Brain microvascular endothelial cell (primary cell): ENCODE results near the gene FAS.

Source experiments
- DNase-seq: peaks from one replicate; pipeline ENCODE4 v3.0.0-alpha.2; 2020
- H3K27ac ChIP-seq: fragments of 250-450 bp; sonication (Bioruptor Pico); 2 replicates; pipeline ENCODE4 v1.5.1; 2020; ENCODE audit warnings: mild to moderate bottlenecking, moderate library complexity
- H3K27me3 ChIP-seq: fragments of 250-450 bp; sonication (Bioruptor Pico); replicated peaks from 2 replicates; pipeline ENCODE4 v1.5.1; 2020; ENCODE audit warnings: mild to moderate bottlenecking
- H3K36me3 ChIP-seq: fragments of 250-450 bp; sonication (Bioruptor Pico); replicated peaks from 2 replicates; pipeline ENCODE4 v1.5.1; 2020; ENCODE audit warnings: mild to moderate bottlenecking
- H3K4me3 ChIP-seq: 2 replicates; pipeline ENCODE4 v1.5.1; 2011; ENCODE audit warnings: low read depth, mild to moderate bottlenecking, control low read depth, low read length, moderate library complexity
- in situ Hi-C: cut with HindIII; loops from 2 replicates; pipeline ENCODE4 v1.10.0; 2017; ENCODE audit warnings: low sequenced_read_pairs, low pct_ligation_motif_present
- TF ChIP-seq, protein P1 (sequence below): IDR thresholded peaks from 2 replicates; pipeline ENCODE4 v1.5.1; 2011; ENCODE audit warnings: low read depth, mild to moderate bottlenecking, moderate library complexity, low read length, control low read depth, inconsistent platforms; ENCODE audit errors: missing control alignments

FAS gene

DNA sequence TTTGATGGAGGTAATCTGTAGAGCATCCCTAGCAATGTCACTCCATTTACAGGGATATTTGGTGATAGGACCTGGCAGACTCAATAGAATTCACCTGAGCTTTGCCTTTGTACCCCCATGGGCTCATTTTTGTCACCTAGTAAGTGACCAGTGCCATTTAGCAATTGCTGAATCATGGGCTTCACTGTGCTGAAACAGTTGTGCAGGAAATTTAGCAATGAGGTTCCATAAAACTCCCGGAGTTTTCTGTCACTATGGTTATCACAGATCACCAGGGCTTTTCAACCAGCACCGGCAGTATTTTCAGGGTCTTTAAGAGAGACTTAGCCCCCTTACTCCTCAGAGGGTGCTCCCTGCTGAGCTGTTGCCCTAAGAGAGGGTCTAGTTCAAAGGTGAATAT, 40.2 kb downstream of the FAS start:
- no peak for DNase-seq
- Histone ChIP-seq H3K27ac (no peak overlapping the region), H3K27me3 (no peaks in the 10 kb centered on the region), H3K36me3 (no peaks in the 10 kb centered on the region), H3K4me3 (no peak overlapping the region)
- in situ Hi-C loops = no loop called here
- TF ChIP-seq, protein P1, sequence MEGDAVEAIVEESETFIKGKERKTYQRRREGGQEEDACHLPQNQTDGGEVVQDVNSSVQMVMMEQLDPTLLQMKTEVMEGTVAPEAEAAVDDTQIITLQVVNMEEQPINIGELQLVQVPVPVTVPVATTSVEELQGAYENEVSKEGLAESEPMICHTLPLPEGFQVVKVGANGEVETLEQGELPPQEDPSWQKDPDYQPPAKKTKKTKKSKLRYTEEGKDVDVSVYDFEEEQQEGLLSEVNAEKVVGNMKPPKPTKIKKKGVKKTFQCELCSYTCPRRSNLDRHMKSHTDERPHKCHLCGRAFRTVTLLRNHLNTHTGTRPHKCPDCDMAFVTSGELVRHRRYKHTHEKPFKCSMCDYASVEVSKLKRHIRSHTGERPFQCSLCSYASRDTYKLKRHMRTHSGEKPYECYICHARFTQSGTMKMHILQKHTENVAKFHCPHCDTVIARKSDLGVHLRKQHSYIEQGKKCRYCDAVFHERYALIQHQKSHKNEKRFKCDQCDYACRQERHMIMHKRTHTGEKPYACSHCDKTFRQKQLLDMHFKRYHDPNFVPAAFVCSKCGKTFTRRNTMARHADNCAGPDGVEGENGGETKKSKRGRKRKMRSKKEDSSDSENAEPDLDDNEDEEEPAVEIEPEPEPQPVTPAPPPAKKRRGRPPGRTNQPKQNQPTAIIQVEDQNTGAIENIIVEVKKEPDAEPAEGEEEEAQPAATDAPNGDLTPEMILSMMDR = no peak

DNA sequence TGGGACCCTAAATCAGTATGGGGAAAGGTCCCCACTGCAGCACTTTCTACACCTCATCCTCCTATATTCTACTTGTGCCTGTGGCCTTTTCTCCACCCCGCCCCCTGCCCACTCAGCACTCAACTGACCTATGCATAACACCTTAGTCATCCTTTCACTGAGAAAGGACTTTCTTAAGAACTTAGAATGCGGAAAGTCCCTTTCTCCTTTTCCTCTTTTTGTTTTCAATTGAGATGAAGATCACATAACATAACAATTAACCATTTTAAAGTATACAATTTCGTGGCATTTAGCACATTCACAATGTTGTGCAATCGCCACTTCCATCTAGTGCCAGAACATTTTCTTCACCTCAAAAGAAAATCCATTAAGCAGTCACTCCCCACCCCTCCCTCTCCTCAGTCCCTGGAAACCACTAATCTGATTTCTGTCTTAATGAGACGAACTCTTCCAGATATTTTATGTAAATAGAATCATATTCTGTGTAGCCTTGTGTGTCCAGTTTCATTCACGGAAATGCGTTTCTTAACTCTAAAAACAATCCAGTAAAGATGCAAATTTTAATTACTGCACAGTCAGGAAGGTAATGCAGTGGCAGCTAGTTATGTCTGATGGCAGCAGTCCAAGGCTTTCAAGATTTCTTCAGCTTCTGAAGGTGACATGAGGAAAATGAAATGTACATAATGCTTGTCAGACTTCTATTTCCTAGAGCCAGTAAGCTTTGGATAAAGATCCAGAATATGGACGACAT, 41.7 kb downstream of the FAS start:
- in situ Hi-C loops = no loop called here
- Histone ChIP-seq H3K27me3 (no peaks in the 10 kb centered on the region), H3K4me3 (no peak overlapping the region), H3K36me3 (no peaks in the 10 kb centered on the region), H3K27ac (peak overlapping the region; percentile 1)
- TF ChIP-seq, protein P1 = no peak
- DNase-seq = peak; percentile 65

DNA sequence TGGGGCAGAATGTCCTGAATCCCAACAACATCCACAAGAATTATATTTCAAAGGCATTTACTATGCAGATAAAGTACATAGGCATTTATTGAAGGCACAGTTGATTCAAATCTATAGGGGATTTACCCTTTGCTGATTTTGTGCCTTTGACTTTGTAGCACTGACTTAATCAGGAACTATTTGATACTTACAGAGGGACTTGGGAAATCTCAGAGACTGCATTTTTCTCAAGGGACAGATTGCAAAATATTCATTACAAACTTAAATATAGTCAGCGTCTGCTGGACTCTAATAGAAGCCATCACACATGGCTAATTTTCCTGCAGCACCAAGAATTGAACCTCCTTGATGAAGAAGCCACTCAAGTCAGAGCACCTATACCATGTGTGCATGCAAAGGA, 44.9 kb downstream of the FAS start:
- Histone ChIP-seq H3K4me3 (no peak overlapping the region), H3K27ac (no peak overlapping the region), H3K36me3 (no peaks in the 10 kb centered on the region), H3K27me3 (no peaks in the 10 kb centered on the region)
- TF ChIP-seq, protein P1 = no peak
- DNase-seq = no peak
- in situ Hi-C loops = no loop called here

DNA sequence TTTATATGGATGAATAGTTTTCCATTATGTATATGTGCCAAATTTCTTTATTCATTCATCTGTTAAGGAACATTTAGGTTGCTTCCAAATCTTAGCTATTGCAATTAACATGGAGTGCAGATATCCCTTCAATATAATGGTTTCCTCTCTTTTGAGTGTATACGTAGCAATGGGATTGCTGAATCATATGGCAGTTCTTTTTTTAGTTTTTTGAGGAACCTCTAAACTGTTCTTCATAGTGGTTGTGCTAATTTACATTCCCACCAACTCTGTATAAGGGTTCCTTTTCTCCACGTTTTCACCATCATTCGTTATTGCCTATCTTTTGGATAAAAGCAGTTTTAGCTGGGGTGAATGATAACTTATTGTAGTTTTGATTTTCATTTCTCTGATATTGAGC, 46.5 kb downstream of the FAS start:
- in situ Hi-C loops = no loop called here
- DNase-seq = no peak
- Histone ChIP-seq H3K36me3 (no peaks in the 10 kb centered on the region), H3K27ac (no peak overlapping the region), H3K4me3 (no peak overlapping the region), H3K27me3 (no peaks in the 10 kb centered on the region)
- TF ChIP-seq, protein P1 = no peak

DNA sequence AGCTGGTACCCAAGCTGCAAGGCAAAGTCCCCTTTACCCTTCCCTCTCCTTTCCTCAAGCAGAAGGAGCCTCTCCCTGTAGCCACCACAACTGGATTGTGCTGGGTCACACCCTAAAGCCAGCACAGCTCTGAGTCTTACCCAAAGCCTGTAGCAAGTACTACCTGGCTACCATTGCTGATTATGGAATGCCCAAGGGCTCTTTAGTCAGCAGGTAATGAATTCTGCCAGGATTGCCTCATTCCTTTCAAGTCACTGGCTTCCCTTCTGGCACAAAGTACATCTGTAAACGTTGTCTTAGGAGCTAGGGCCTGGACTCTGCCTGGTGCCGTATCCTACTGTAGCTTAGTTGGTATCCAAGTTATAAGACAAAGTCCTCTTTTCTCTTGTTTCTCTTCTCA, 52.0 kb downstream of the FAS start:
- in situ Hi-C loops = no loop called here
- Histone ChIP-seq H3K36me3 (no peaks in the 10 kb centered on the region), H3K27ac (no peak overlapping the region), H3K27me3 (no peaks in the 10 kb centered on the region), H3K4me3 (no peak overlapping the region)
- TF ChIP-seq, protein P1 = no peak
- DNase-seq = no peak

DNA sequence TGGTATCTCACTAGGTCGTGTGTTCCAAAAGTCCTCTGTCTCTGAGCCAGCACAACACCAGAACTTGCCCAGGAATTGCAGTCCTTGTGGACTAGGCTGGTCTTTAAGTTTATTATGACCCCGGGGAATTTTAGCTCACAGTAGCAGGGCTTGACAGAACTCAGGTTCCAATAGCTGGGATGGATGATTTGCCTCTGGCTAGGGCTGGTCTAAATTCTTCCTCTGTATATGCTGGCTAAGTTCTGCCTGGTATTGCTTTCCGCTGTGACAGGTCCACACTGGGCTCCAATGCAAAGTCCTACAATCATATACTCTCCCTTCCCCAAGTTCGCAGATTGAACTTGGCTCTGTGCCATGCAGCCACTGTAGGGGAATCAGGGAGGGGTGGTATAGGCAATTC, 52.5 kb downstream of the FAS start:
- Histone ChIP-seq H3K27ac (no peak overlapping the region), H3K36me3 (no peaks in the 10 kb centered on the region), H3K27me3 (no peaks in the 10 kb centered on the region), H3K4me3 (no peak overlapping the region)
- TF ChIP-seq, protein P1 = no peak
- in situ Hi-C loops = no loop called here
- no peak for DNase-seq
